MG63 (cell line): ENCODE data around the gene SETMAR. TPM values are rescaled to one million over a fixed set of nuclear protein-coding genes. Genes with fewer than 3 reads are reported as not detected.

Source experiments
- DNase-seq: peaks from one replicate; pipeline ENCODE4 v3.0.0-alpha.2; 2020
- H3K27me3 ChIP-seq: fragments of 250-450 bp; sonication (Bioruptor Pico); 2 replicates; pipeline ENCODE4 v1.5.1; 2020; ENCODE audit warnings: mild to moderate bottlenecking, moderate library complexity
- H3K36me3 ChIP-seq: fragments of 250-450 bp; sonication (Bioruptor Pico); 2 replicates; pipeline ENCODE4 v1.5.1; 2020; ENCODE audit warnings: mild to moderate bottlenecking, moderate library complexity
- H3K4me3 ChIP-seq: fragments of 250-450 bp; sonication (Bioruptor Pico); 2 replicates; pipeline ENCODE4 v1.5.1; 2020; ENCODE audit warnings: mild to moderate bottlenecking, moderate library complexity
- H3K9me3 ChIP-seq: fragments of 250-450 bp; sonication (Bioruptor Pico); 2 replicates; pipeline ENCODE4 v1.5.1; 2020; ENCODE audit warnings: mild to moderate bottlenecking, moderate library complexity
- total RNA-seq: library from RNA; depleted of rRNA; stranded (reverse); fragments of >200 nt; shearing (Covaris generic); gene quantifications from 2 replicates; pipeline ENCODE4 v1.2.3, GENCODE V29; 2014; ENCODE audit warnings: low replicate concordance; rRNA removed

SETMAR gene
- total RNA-seq, 1 experiment from 2014 or later, result 6.6 TPM

GRCh38 chr3:4360817-4361216 is 57.6 kb downstream of the SETMAR start:
- Histone ChIP-seq H3K27me3 (no peaks in the 10 kb centered on the region), H3K4me3 (no peak overlapping the region), H3K36me3 (no peaks in the 10 kb centered on the region), H3K9me3 (no peaks in the 10 kb centered on the region)
- no peak for DNase-seq

- no peak for DNase-seq
- Histone ChIP-seq H3K4me3 (no peak overlapping the region), H3K36me3 (no peaks in the 10 kb centered on the region), H3K27me3 (no peaks in the 10 kb centered on the region), H3K9me3 (no peaks in the 10 kb centered on the region)
These were observed 59.4 kb downstream of the SETMAR start for GRCh38 chr3:4362523-4362922.

Other genes starting within 250 kb of the SETMAR start
- gene SUMF1, start 163.9 kb downstream of the SETMAR start, total RNA-seq, result 29.7 and 37.1 TPM in 2 replicates
- gene ITPR1, start 190.0 kb downstream of the SETMAR start, total RNA-seq, result 1.7 and 10.4 TPM in 2 replicates